HG03108 (cell line): ENCODE results near the gene ALS2.

ENCODE experiments used
- ATAC-seq: cut with Tn5 transposase; IDR thresholded peaks from one replicate; pipeline ENCODE4 v1.9.1; 2021; ENCODE audit warnings: moderate library complexity; ENCODE audit not compliant: unreplicated experiment

Gene ALS2

DNA sequence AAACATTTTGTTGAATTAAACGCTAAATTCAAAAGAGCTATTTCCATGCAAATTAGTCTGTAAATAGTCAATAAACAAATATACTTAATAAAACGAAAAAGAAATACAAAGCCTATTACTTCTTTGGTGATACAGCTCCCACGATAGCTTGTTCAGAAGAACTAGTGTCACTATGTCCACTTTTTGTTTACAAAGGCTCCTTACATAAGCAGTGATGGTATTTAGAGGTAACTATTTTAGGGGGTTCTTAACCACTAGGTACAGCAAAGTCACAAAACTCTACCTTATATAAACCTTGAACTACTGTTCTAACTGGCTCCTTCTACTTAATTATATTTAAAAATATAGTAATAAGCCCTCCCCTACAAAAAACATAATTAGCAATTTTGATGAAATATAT lies 21.9 kb downstream of the ALS2 start:
- ATAC-seq, result no peak

DNA sequence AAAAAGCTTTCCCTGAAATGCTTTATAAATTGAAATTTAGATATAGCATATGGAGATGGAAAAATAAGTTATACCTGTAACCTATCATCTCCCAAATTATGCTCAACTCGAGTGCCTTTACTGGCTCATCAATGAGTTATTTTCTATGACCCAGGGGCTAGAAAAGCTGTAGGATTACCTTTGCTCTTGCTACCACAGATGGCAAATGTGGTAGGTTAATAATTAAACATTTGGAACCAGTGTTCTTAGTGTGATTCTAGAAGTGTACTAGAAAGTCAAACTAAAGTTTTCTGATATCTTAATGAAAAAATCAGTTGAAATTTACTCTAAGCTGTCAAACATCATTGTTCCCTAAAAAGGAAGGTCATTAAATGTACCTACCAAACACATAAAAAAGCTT lies 22.5 kb downstream of the ALS2 start:
- no peak for ATAC-seq

DNA sequence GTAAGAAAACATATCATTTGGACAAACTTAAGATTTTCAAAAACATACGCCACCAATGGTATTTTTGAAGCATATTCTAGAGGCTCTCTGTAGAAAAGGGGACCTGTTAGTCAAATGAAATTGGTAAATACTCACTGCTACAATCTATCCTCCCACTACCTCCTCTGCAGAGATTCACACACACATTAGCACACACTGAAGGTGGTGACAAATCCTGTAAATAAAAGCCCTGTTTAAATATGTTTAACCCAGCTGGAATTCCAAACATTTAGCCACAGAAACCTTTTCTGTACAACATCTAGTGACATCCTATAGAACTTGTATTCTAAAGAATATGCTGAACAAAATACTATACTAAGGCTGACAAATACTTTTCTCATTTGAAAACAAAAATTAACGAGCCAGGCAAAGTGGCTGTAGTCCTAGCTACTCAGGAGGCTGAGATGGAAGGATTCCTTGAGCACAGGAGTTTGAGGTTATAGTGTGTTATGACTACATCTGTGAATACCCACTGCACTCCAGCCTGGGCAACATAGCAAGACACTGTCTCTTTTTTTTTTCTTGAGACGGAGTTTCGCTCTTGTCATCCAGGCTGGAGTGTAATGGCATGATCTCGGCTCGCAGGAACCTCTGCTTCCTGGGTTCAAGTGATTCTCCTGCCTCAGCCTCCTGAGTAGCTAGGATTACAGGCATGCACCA lies 25.9 kb downstream of the ALS2 start:
- no peak for ATAC-seq

DNA sequence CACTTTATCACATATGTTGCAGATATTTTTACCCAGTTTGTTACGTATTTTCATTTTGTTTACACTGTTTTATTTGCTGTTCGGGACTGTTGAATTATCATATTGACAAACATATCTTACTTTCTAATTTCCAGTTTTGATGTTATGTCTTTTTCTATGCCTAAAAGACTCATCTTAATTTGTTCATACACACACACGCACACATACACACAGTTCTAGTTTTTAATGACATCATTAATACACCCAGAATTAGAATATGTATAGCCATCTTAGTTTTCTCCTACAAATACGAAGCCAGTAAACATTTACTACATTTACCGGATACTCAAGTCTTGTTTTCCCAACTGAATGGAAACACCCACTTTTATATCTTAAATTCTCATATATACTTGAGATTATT lies 29.2 kb downstream of the ALS2 start:
- no peak for ATAC-seq

- ATAC-seq, result no peak
Observed at GRCh38 chr2:201746551-201746950, 34.2 kb downstream of the ALS2 start.

GRCh38 chr2:201735486-201735885 lies 45.2 kb downstream of the ALS2 start:
- no peak for ATAC-seq

DNA sequence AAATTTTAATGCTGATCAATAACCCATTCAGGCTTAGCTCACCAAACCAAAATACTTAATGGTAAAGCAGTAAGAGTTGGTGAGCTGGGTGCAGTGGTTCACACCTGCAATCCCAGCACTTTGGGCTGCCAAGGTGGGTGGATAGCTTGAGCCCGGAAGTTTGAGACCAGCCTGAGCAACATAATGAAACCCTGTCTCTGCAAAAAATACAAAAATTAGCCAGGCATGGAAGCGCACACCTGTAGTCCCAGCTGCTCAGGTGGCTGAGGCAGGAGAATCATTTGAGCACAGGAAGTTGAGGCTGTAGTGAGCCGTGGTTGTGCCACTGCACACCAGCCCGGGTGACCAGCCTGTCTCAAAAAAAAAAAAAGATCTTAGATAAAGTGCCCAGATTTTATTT lies 46.6 kb downstream of the ALS2 start:
- no peak for ATAC-seq

GRCh38 chr2:201733544-201733943 lies 47.2 kb downstream of the ALS2 start:
- ATAC-seq, result no peak

GRCh38 chr2:201730651-201731285 lies 50.0 kb downstream of the ALS2 start:
- no peak for ATAC-seq

- ATAC-seq, result no peak
Observed at GRCh38 chr2:201715459-201715858, 65.3 kb downstream of the ALS2 start.

- no peak for ATAC-seq
Observed at GRCh38 chr2:201712726-201713125, 68.0 kb downstream of the ALS2 start.

- no peak for ATAC-seq
Observed at GRCh38 chr2:201709747-201710146, 71.0 kb downstream of the ALS2 start.

DNA sequence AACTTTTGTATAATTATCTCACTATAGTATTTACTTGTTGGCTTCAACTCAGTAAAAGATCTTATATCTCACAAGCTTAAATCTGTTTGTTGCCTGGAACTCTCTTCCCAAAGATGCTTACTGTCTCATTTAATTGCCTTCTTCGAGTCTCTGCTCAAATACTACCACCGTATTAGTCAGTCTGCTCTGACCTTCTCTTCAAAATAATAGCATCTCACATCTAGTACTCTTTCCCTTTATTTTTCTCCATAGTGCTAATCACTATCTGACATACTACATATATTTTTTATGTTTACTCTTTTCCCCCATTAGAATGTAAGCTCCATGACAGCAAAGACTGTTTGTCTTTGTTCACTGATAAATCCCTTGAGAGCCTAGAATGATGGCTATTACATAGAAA lies 71.7 kb downstream of the ALS2 start:
- ATAC-seq, result no peak

DNA sequence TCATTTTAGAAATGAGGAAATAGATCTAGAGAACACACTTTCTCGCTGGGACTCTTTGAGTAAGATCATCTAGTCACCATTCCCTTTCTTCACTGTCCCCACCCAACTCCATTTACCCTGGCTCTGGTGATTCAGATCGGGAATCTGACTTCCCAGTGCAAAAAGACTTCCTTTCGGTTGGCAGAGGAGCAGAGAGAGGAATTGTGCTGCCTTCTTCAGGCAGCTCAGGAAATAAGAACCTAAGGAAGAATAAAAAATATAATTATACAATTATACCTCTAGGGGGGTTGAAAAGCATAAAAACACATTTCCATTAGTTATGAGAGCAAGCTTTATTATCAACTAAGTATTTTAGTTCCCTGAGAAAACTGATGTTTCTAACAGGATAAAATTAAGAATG lies 73.0 kb downstream of the ALS2 start:
- no peak for ATAC-seq

DNA sequence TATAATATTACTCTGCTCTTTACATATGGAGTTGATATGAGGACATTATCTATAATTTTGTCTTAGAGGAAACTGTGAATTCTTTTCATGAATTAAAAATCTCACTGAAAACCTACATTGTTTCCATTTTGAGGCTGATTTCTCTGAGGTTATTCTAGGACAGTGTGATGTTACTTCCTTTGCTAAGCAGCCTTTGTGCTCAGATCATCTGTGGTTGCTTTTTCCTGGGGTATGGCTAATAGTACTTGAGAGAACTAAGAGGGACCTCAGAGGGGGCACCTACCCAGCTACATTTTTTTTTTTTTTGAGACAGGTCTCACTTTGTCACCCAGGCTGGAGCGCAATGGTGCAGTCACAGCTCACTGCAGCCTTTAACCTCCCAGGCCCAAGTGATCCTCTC lies 73.6 kb downstream of the ALS2 start:
- no peak for ATAC-seq

DNA sequence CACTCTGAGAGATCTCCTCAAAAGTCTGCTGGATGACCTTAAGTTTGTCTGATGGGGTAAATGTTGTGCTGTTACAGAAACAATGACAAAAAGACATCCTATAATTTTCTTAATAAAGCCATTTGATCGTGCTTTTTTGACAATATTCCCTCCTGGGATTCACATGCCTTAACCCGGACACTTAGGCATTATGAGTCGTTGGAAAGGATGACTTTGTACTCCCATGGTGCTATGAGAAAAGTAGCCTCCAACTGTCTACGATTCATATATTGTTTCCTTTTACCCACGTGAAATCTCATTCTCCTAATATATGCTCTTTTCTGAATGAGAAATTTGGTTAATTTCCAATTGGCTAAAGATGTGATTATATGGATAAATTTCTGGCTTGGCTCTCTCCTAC lies 76.2 kb downstream of the ALS2 start:
- ATAC-seq, result no peak

DNA sequence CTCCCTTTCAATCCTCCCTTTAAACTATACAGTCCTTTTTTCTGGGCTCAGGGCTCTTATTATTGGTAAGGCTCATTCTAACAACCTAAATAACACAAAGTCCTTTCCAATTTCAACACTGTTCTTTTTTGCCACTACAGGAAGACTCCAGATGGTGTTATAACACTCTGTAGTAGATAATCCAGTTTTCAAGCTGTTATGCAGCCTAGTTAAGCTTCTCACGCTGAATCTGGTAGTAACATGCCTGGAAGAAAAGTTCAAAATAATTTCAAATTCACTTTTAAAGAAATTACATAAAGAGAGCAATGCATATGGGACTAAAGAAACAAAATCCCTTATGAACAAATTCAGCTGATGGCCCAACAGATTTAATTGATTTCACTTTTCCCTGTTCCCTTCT lies 79.1 kb downstream of the ALS2 start:
- ATAC-seq, result no peak

GRCh38 chr2:201699416-201699815 lies 81.3 kb downstream of the ALS2 start:
- no peak for ATAC-seq

DNA sequence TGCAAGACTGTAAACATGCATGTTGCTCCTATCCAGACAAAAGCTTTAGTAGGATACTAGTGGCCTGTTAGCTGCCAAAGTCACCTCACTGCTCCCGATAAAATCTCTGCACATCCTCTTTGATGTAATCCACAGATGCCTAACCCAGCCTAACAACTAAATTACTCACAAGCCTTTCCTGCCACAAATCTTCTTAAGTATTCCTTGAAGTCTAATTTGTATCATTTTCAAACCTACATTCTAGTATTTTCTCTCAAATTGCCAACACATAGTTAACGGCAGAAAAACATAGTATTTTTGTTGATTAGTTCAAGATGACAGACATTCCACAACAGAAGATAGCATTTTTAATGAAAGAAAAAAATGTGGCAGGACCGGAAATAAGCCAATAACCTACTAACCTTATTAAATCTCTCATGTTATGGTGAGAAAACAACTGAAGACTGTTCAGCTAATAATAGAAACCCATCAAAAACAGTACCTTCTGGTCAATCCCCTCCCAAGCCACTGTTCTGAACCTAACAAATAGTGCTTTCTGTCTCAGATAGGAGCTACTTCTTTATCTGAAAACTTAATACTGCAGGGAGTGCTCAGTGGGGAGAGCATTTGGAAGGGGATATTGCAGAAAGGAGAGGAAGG lies 82.0 kb downstream of the ALS2 start, which contains the start of gene MPP4:
Gene MPP4 (minus strand): TSS at position 57 of the 639 bp plus-strand sequence. CDS start 4,690 bp downstream, outside the sequence.
- ATAC-seq, result no peak

GRCh38 chr2:201697899-201698298 lies 82.8 kb downstream of the ALS2 start:
- ATAC-seq, result no peak

- ATAC-seq, result no peak
Observed at GRCh38 chr2:201696151-201696659, 84.5 kb downstream of the ALS2 start.

DNA sequence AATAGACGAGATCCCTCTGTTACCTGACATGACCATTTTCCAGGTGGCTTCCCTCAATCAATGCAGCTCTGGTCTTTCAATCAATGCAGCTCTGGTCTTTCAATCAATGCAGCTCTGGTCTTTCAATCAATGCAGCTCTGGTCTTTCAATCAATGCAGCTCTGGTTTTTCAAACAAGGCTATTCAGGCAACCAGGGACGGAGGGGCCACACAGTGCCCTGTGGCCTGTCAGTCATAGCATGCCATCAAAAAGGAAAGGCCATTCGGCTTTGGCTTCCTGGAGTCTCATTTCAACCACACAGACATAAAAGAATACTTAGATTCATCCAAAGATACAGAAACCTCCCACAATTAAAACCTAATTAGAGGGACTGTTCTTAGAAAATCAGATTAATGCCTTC lies 95.6 kb downstream of the ALS2 start:
- ATAC-seq, result no peak
